ENCODE measurements around the gene ABCC6.

Gene ABCC6

GRCh38 chr16:16138034-16138635, 85.2 kb downstream of the ABCC6 start:
- no peak overlapping the region for H3K4me3 Mint-ChIP-seq
- H3K27me3 Mint-ChIP-seq: no peaks in the 10 kb centered on the region
- H3K27ac Mint-ChIP-seq: no peak overlapping the region
- H3K36me3 Mint-ChIP-seq (ENCODE audit: low read depth): peaks cover 72% of the 10 kb centered on the region
- H3K4me1 Mint-ChIP-seq (ENCODE audit: low read depth): no peaks in the 10 kb centered on the region
- no peaks in the 10 kb centered on the region for H3K9me3 Mint-ChIP-seq

GRCh38 chr16:16137110-16137509, 86.2 kb downstream of the ABCC6 start:
- Mint-ChIP-seq H3K9me3 (no peaks in the 10 kb centered on the region), H3K27ac (no peak overlapping the region), H3K36me3 (ENCODE audit: low read depth) (peaks cover 71% of the 10 kb centered on the region), H3K27me3 (no peaks in the 10 kb centered on the region), H3K4me1 (ENCODE audit: low read depth) (no peaks in the 10 kb centered on the region), H3K4me3 (no peak overlapping the region)

GRCh38 chr16:16136588-16136987, 86.7 kb downstream of the ABCC6 start:
- H3K9me3 Mint-ChIP-seq: no peaks in the 10 kb centered on the region
- no peak overlapping the region for H3K27ac Mint-ChIP-seq
- H3K4me3 Mint-ChIP-seq: no peak overlapping the region
- peaks cover 71% of the 10 kb centered on the region for H3K36me3 Mint-ChIP-seq (ENCODE audit: low read depth)
- no peaks in the 10 kb centered on the region for H3K4me1 Mint-ChIP-seq (ENCODE audit: low read depth)
- H3K27me3 Mint-ChIP-seq: no peaks in the 10 kb centered on the region

GRCh38 chr16:16133943-16134604, 89.2 kb downstream of the ABCC6 start:
- no peaks in the 10 kb centered on the region for H3K9me3 Mint-ChIP-seq
- no peaks in the 10 kb centered on the region for H3K27me3 Mint-ChIP-seq
- H3K36me3 Mint-ChIP-seq (ENCODE audit: low read depth): peaks cover 62% of the 10 kb centered on the region
- no peaks in the 10 kb centered on the region for H3K4me1 Mint-ChIP-seq (ENCODE audit: low read depth)
- no peak overlapping the region for H3K27ac Mint-ChIP-seq
- no peak overlapping the region for H3K4me3 Mint-ChIP-seq

GRCh38 chr16:16131659-16132058, 91.6 kb downstream of the ABCC6 start:
- H3K36me3 Mint-ChIP-seq (ENCODE audit: low read depth): peaks cover 65% of the 10 kb centered on the region
- H3K27me3 Mint-ChIP-seq: no peaks in the 10 kb centered on the region
- H3K9me3 Mint-ChIP-seq: no peaks in the 10 kb centered on the region
- no peak overlapping the region for H3K27ac Mint-ChIP-seq
- no peak overlapping the region for H3K4me3 Mint-ChIP-seq
- no peaks in the 10 kb centered on the region for H3K4me1 Mint-ChIP-seq (ENCODE audit: low read depth)

GRCh38 chr16:16131204-16131603, 92.1 kb downstream of the ABCC6 start:
- Mint-ChIP-seq H3K4me3 (no peak overlapping the region), H3K9me3 (no peaks in the 10 kb centered on the region), H3K4me1 (ENCODE audit: low read depth) (no peaks in the 10 kb centered on the region), H3K36me3 (ENCODE audit: low read depth) (peaks cover 61% of the 10 kb centered on the region), H3K27ac (peak overlapping the region; percentile 8), H3K27me3 (no peaks in the 10 kb centered on the region)

GRCh38 chr16:16127469-16128116, 95.7 kb downstream of the ABCC6 start:
- no peaks in the 10 kb centered on the region for H3K4me1 Mint-ChIP-seq (ENCODE audit: low read depth)

GRCh38 chr16:16126896-16127295, 96.4 kb downstream of the ABCC6 start:
- Mint-ChIP-seq H3K9me3 (peaks cover 11% of the 10 kb centered on the region), H3K4me1 (ENCODE audit: low read depth) (no peaks in the 10 kb centered on the region), H3K36me3 (ENCODE audit: low read depth) (peaks cover 67% of the 10 kb centered on the region), H3K4me3 (no peak overlapping the region), H3K27me3 (no peaks in the 10 kb centered on the region), H3K27ac (peak overlapping the region; percentile 11)

More at GRCh38 chr16:16127469-16128116, 95.7 kb downstream of the ABCC6 start:
- no peak overlapping the region for H3K4me3 Mint-ChIP-seq
- peak overlapping the region; percentile 11 for H3K27ac Mint-ChIP-seq
- H3K36me3 Mint-ChIP-seq (ENCODE audit: low read depth): peaks cover 66% of the 10 kb centered on the region
- H3K9me3 Mint-ChIP-seq: peaks cover 11% of the 10 kb centered on the region
- H3K27me3 Mint-ChIP-seq: no peaks in the 10 kb centered on the region

GRCh38 chr16:16124974-16125373, 98.3 kb downstream of the ABCC6 start:
- Mint-ChIP-seq H3K27ac (no peak overlapping the region), H3K4me3 (no peak overlapping the region), H3K9me3 (peaks cover 11% of the 10 kb centered on the region), H3K4me1 (ENCODE audit: low read depth) (no peaks in the 10 kb centered on the region), H3K36me3 (ENCODE audit: low read depth) (peaks cover 73% of the 10 kb centered on the region), H3K27me3 (no peaks in the 10 kb centered on the region)

GRCh38 chr16:16124438-16124837, 98.9 kb downstream of the ABCC6 start:
- Mint-ChIP-seq H3K4me3 (no peak overlapping the region), H3K36me3 (ENCODE audit: low read depth) (peaks cover 79% of the 10 kb centered on the region), H3K27me3 (no peaks in the 10 kb centered on the region), H3K4me1 (ENCODE audit: low read depth) (no peaks in the 10 kb centered on the region), H3K27ac (no peak overlapping the region), H3K9me3 (peaks cover 11% of the 10 kb centered on the region)

GRCh38 chr16:16122264-16122663, 101.0 kb downstream of the ABCC6 start:
- peaks cover 11% of the 10 kb centered on the region for H3K9me3 Mint-ChIP-seq
- no peaks in the 10 kb centered on the region for H3K4me1 Mint-ChIP-seq (ENCODE audit: low read depth)
- no peaks in the 10 kb centered on the region for H3K27me3 Mint-ChIP-seq
- peaks cover 90% of the 10 kb centered on the region for H3K36me3 Mint-ChIP-seq (ENCODE audit: low read depth)
- H3K4me3 Mint-ChIP-seq: no peak overlapping the region
- no peak overlapping the region for H3K27ac Mint-ChIP-seq

- peaks cover 11% of the 10 kb centered on the region for H3K9me3 Mint-ChIP-seq
- no peak overlapping the region for H3K27ac Mint-ChIP-seq
- H3K4me1 Mint-ChIP-seq (ENCODE audit: low read depth): no peaks in the 10 kb centered on the region
- peaks cover 96% of the 10 kb centered on the region for H3K36me3 Mint-ChIP-seq (ENCODE audit: low read depth)
- H3K4me3 Mint-ChIP-seq: no peak overlapping the region
- H3K27me3 Mint-ChIP-seq: no peaks in the 10 kb centered on the region
Measured at GRCh38 chr16:16121185-16121727, 102.0 kb downstream of the ABCC6 start.

GRCh38 chr16:16120382-16121184, 102.7 kb downstream of the ABCC6 start:
- Mint-ChIP-seq H3K36me3 (ENCODE audit: low read depth) (peaks cover 94% of the 10 kb centered on the region), H3K27me3 (no peaks in the 10 kb centered on the region), H3K9me3 (peaks cover 11% of the 10 kb centered on the region), H3K27ac (peak overlapping the region; percentile 90), H3K4me1 (ENCODE audit: low read depth) (no peaks in the 10 kb centered on the region), H3K4me3 (no peak overlapping the region)

- H3K4me1 Mint-ChIP-seq (ENCODE audit: low read depth): no peaks in the 10 kb centered on the region
- peak overlapping the region; percentile 90 for H3K27ac Mint-ChIP-seq
- H3K9me3 Mint-ChIP-seq: peaks cover 11% of the 10 kb centered on the region
- H3K36me3 Mint-ChIP-seq (ENCODE audit: low read depth): peaks cover 94% of the 10 kb centered on the region
- no peaks in the 10 kb centered on the region for H3K27me3 Mint-ChIP-seq
- no peak overlapping the region for H3K4me3 Mint-ChIP-seq
Measured at GRCh38 chr16:16120044-16120381, 103.3 kb downstream of the ABCC6 start.

- no peak overlapping the region for H3K4me3 Mint-ChIP-seq
- H3K4me1 Mint-ChIP-seq (ENCODE audit: low read depth): no peaks in the 10 kb centered on the region
- no peaks in the 10 kb centered on the region for H3K9me3 Mint-ChIP-seq
- no peaks in the 10 kb centered on the region for H3K27me3 Mint-ChIP-seq
- peaks cover 94% of the 10 kb centered on the region for H3K36me3 Mint-ChIP-seq (ENCODE audit: low read depth)
- no peak overlapping the region for H3K27ac Mint-ChIP-seq
Measured at GRCh38 chr16:16118337-16118736, 105.0 kb downstream of the ABCC6 start.
